Cardiac muscle cell (in vitro differentiated cells and primary cell): ENCODE data around the gene CLPX. TPM values are rescaled to one million over a fixed set of nuclear protein-coding genes. Genes with fewer than 3 reads are reported as not detected.
"Not testable (repeated sequence)": the region's sequence is repeated elsewhere in the genome, so short reads cannot be mapped to it uniquely, and the experiment has no call there.

ENCODE experiments used
- DNase-seq, 2 donors: peaks; one replicate each; pipeline versions ENCODE4 v3.0.0 to v3.0.0-alpha.2; 2010 to 2017; ENCODE audit warnings: low read depth in 1 of 2, low spot score in 1 of 2
- H3K27ac ChIP-seq: fragments of 200-600 bp; sonication (generic); 2 replicates; pipeline ENCODE4 v1.5.1; 2016
- H3K27me3 ChIP-seq: fragments of 200-600 bp; sonication (generic); 2 replicates; pipeline ENCODE4 v1.6.0; 2016; ENCODE audit warnings: control low read depth
- H3K36me3 ChIP-seq: fragments of 200-600 bp; sonication (generic); 2 replicates; pipeline ENCODE4 v1.5.1; 2016; ENCODE audit warnings: control low read depth
- H3K4me1 ChIP-seq: fragments of 200-600 bp; sonication (generic); 2 replicates; pipeline ENCODE4 v1.8.1; 2017; ENCODE audit warnings: low read depth, mild to moderate bottlenecking, mixed run types
- H3K4me3 ChIP-seq: fragments of 200-600 bp; sonication (generic); 2 replicates; pipeline ENCODE4 v1.5.1; 2016; ENCODE audit warnings: mild to moderate bottlenecking
- H3K9me3 ChIP-seq: fragments of 200-600 bp; sonication (generic); 2 replicates; pipeline ENCODE4 v1.5.1; 2017; ENCODE audit warnings: low read depth, mild to moderate bottlenecking, control low read depth
- polyA plus RNA-seq: library from polyadenylated mRNA; unstranded; fragments of >200 nt; fragmentation: Nextera tagmentation; extraction: Ambion mirVana; gene quantifications from 2 replicates; pipeline ENCODE4 v1.2.1, GENCODE V29; 2016
- total RNA-seq: library from RNA; depleted of rRNA; stranded (reverse); fragments of >200 nt; gene quantifications from 2 replicates; pipeline ENCODE4 v1.2.3, GENCODE V29; 2016
- TF ChIP-seq, protein P1 (sequence below): IDR thresholded peaks from 2 replicates; pipeline ENCODE4 v1.5.1; 2012; ENCODE audit warnings: low read depth, mild to moderate bottlenecking, low read length

Gene CLPX
- total and polyA plus RNA-seq, 2 experiments from 2014 or later, result 31.2 to 55.2 TPM

- no peak for DNase-seq
- Histone ChIP-seq H3K27me3 (no peaks in the 10 kb centered on the region), H3K36me3 (no peaks in the 10 kb centered on the region), H3K27ac (no peak overlapping the region), H3K4me3 (no peak overlapping the region), H3K4me1 (peaks cover 9% of the 10 kb centered on the region), H3K9me3 (no peaks in the 10 kb centered on the region)
- TF ChIP-seq, protein P1, sequence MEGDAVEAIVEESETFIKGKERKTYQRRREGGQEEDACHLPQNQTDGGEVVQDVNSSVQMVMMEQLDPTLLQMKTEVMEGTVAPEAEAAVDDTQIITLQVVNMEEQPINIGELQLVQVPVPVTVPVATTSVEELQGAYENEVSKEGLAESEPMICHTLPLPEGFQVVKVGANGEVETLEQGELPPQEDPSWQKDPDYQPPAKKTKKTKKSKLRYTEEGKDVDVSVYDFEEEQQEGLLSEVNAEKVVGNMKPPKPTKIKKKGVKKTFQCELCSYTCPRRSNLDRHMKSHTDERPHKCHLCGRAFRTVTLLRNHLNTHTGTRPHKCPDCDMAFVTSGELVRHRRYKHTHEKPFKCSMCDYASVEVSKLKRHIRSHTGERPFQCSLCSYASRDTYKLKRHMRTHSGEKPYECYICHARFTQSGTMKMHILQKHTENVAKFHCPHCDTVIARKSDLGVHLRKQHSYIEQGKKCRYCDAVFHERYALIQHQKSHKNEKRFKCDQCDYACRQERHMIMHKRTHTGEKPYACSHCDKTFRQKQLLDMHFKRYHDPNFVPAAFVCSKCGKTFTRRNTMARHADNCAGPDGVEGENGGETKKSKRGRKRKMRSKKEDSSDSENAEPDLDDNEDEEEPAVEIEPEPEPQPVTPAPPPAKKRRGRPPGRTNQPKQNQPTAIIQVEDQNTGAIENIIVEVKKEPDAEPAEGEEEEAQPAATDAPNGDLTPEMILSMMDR, result no peak
Measured at GRCh38 chr15:65196637-65197336, 11.6 kb upstream of the CLPX start.

- Histone ChIP-seq H3K9me3 (no peaks in the 10 kb centered on the region), H3K4me1 (peaks cover 9% of the 10 kb centered on the region), H3K27me3 (no peaks in the 10 kb centered on the region), H3K36me3 (no peaks in the 10 kb centered on the region), H3K4me3 (no peak overlapping the region), H3K27ac (no peak overlapping the region)
- TF ChIP-seq, protein P1, result no peak
- no peak for DNase-seq
Measured at GRCh38 chr15:65195548-65195923, 10.4 kb upstream of the CLPX start.

- no peaks in the 10 kb centered on the region for H3K9me3 ChIP-seq
- no peaks in the 10 kb centered on the region for H3K36me3 ChIP-seq
- TF ChIP-seq, protein P1, result no peak
- DNase-seq, result peak; percentile 18 to 51
- no peak overlapping the region for H3K4me3 ChIP-seq
- peaks cover 9% of the 10 kb centered on the region for H3K4me1 ChIP-seq
- H3K27ac ChIP-seq, result peak overlapping the region; percentile 34
- H3K27me3 ChIP-seq, result no peaks in the 10 kb centered on the region
Measured at GRCh38 chr15:65194826-65195547, 9.8 kb upstream of the CLPX start.

GRCh38 chr15:65192016-65192415, 6.9 kb upstream of the CLPX start:
- DNase-seq, result peak in 1 of 2 donors; percentile 25
- TF ChIP-seq, protein P1, result no peak
- H3K4me3 ChIP-seq, result no peak overlapping the region
- no peaks in the 10 kb centered on the region for H3K9me3 ChIP-seq
- H3K27me3 ChIP-seq, result no peaks in the 10 kb centered on the region
- H3K27ac ChIP-seq, result no peak overlapping the region
- H3K4me1 ChIP-seq, result peaks cover 9% of the 10 kb centered on the region
- no peaks in the 10 kb centered on the region for H3K36me3 ChIP-seq

DNA sequence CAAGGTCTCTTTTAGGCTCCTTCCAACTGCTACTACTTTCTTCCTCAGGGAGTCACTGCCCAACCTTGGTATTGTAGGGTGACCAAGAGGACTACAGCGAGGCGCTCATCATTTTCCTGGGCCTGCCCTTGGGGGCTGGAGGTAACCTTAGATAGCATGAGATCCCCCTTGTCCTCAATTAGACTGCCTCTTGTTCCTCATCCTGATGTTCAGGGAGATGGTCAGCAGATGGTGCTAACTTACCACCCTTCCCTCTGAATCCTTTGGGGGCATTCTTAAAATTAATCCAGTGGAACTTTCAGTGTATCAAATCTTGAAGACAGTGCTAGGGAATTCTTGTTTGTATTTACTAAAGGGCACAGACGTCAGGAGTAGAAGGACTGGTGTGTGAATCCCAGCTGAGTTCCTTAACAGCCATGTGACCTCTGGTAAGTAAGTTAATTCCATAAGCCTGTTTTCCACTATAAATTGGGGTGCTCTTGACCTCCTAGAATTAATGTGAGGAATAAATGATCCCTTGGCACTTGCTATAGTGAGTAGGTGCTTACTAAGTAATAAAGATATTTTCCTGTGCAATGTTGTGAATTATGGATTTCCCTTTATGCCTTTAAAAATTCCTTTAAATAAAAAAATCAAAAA, 4.1 kb upstream of the CLPX start:
- H3K4me3 ChIP-seq, result no peak overlapping the region
- DNase-seq, result peak; percentile 65 to 79
- no peaks in the 10 kb centered on the region for H3K36me3 ChIP-seq
- TF ChIP-seq, protein P1, result peak; percentile 82
- no peaks in the 10 kb centered on the region for H3K9me3 ChIP-seq
- H3K4me1 ChIP-seq, result peaks cover 5% of the 10 kb centered on the region
- no peaks in the 10 kb centered on the region for H3K27me3 ChIP-seq
- no peak overlapping the region for H3K27ac ChIP-seq

GRCh38 chr15:65188472-65188871, 3.3 kb upstream of the CLPX start:
- not testable (repeated sequence) for H3K36me3 ChIP-seq, H3K9me3 ChIP-seq, H3K4me1 ChIP-seq, H3K27me3 ChIP-seq, H3K27ac ChIP-seq, H3K4me3 ChIP-seq, DNase-seq
